HFF-Myc (cell line): ENCODE results near the gene ZNF556.

Experiments
- DNase-seq: peaks from one replicate; pipeline ENCODE4 v3.0.0-alpha.2; 2011; ENCODE audit warnings: low read depth; ENCODE audit errors: extremely low read depth
- H3K4me3 ChIP-seq: replicated peaks from 2 replicates; pipeline ENCODE4 v1.5.1; 2011; ENCODE audit warnings: low read depth, mild to moderate bottlenecking, control low read depth, low read length
- TF ChIP-seq, protein P1 (sequence below): IDR thresholded peaks from 2 replicates; pipeline ENCODE4 v1.5.1; 2012; ENCODE audit warnings: mild to moderate bottlenecking, low read depth, low read length, control low read depth; ENCODE audit errors: missing control alignments

The ZNF556 gene

DNA sequence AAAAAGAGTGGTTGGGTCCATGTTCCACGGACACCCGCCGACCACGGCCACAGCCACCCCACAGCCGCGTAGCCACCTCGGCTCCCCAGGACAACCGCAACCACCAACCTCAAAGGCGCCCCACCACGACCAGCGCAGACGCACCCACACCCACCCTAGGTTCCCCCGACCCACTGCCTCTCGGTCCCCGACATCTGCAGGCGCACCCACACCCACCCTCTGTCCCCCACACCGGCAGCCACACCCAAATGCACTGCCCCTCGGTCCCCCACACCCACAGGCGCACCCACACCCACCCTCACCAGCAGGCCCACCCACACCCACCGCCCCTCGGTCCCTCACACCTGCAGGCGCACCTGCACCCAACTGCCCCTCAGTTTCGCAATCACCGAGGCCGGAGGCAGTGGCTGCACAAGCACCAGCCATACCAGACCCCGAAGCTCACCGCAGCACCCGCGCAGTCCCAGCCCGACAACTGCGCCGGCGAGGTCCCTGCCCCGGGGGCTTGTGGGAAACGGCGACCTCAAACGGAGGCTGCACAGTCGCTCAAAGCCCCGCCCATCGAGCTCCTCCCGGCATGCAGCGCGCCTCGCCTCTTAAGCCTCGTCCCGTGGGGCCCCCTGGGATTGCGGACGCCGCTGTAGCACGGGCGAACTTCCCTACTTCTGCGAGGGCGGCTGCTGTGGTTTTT, 59.4 kb downstream of the ZNF556 start:
- TF ChIP-seq, protein P1, sequence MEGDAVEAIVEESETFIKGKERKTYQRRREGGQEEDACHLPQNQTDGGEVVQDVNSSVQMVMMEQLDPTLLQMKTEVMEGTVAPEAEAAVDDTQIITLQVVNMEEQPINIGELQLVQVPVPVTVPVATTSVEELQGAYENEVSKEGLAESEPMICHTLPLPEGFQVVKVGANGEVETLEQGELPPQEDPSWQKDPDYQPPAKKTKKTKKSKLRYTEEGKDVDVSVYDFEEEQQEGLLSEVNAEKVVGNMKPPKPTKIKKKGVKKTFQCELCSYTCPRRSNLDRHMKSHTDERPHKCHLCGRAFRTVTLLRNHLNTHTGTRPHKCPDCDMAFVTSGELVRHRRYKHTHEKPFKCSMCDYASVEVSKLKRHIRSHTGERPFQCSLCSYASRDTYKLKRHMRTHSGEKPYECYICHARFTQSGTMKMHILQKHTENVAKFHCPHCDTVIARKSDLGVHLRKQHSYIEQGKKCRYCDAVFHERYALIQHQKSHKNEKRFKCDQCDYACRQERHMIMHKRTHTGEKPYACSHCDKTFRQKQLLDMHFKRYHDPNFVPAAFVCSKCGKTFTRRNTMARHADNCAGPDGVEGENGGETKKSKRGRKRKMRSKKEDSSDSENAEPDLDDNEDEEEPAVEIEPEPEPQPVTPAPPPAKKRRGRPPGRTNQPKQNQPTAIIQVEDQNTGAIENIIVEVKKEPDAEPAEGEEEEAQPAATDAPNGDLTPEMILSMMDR = no peak
- H3K4me3 ChIP-seq = no peak overlapping the region
- no peak for DNase-seq

DNA sequence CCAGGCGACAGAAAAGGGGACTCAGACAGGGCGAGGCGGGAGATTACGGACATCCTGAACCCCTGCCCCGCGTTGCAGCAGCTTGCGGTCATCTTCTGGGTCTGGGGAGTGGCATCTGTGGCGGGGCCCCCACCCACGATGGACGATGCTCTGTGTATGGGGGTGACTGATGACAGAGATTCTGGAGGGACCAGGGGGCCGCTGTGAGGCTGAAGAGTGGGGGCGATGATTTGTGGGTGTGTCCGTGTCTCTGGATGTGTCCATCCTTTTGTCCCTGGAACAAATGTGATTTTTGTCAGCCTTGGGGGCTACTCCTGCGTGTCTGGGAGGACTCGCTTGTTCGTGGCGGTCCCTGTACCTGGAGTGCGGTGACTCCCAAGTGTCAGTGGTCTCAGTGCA, 59.9 kb downstream of the ZNF556 start:
- H3K4me3 ChIP-seq = no peak overlapping the region
- DNase-seq = no peak
- TF ChIP-seq, protein P1 = no peak
